OCI-LY3 (cell line): Measurements from ENCODE around the gene OMP.

Source experiments
- H2AFZ ChIP-seq: fragments of 200-600, 300-600 bp; shearing (Covaris generic); 2 replicates; pipeline ENCODE4 v1.6.0; 2014; ENCODE audit warnings: antibody characterized with exemption, low read depth, low read length
- H3K27ac ChIP-seq: fragments of 200-600, 300-600 bp; sonication (generic); 2 replicates; pipeline ENCODE4 v1.5.1; 2014; ENCODE audit warnings: mild to moderate bottlenecking, low read length, moderate library complexity, mixed read lengths
- H3K27me3 ChIP-seq: fragments of 200-600, 300-600 bp; sonication (generic); 2 replicates; pipeline ENCODE4 v1.6.1; 2014; ENCODE audit warnings: low read depth, low read length, mixed read lengths
- H3K36me3 ChIP-seq: fragments of 200-600, 300-600 bp; sonication (generic); replicated peaks from 2 replicates; pipeline ENCODE3; 2014; ENCODE audit warnings: low read depth, low read length, mixed read lengths
- H3K4me1 ChIP-seq: fragments of 300-600, 200-600 bp; sonication (generic); 2 replicates; pipeline ENCODE4 v1.6.1; 2014; ENCODE audit warnings: low read length, mixed read lengths
- H3K4me2 ChIP-seq: fragments of 200-600, 300-600 bp; sonication (generic); 2 replicates; pipeline ENCODE4 v1.6.1; 2014; ENCODE audit warnings: low read length, mixed read lengths
- H3K4me3 ChIP-seq: fragments of 300-600, 200-600 bp; sonication (generic); 2 replicates; pipeline ENCODE4 v1.5.1; 2014; ENCODE audit warnings: antibody characterized with exemption, mild to moderate bottlenecking, low read length, moderate library complexity
- H3K79me2 ChIP-seq: fragments of 300-600, 200-600 bp; shearing (Covaris generic); 2 replicates; pipeline ENCODE4 v1.6.1; 2014; ENCODE audit warnings: mild to moderate bottlenecking, low read length, mixed read lengths
- H3K9ac ChIP-seq: fragments of 300-600, 200-600 bp; shearing (Covaris generic); 2 replicates; pipeline ENCODE4 v1.6.0; 2014; ENCODE audit warnings: mild to moderate bottlenecking, low read length, moderate library complexity
- H3K9me3 ChIP-seq: fragments of 200-600, 300-600 bp; shearing (Covaris generic); 2 replicates; pipeline ENCODE4 v1.6.1; 2014; ENCODE audit warnings: low read length, mixed read lengths; ENCODE audit not compliant: insufficient read depth
- H4K20me1 ChIP-seq: fragments of 200-600, 300-600 bp; sonication (generic); 2 replicates; pipeline ENCODE4 v1.6.1; 2016; ENCODE audit warnings: low read length, mixed read lengths; ENCODE audit not compliant: insufficient read depth
- CTCF ChIP-seq: fragments of 200-600, 300-600 bp; sonication (generic); IDR thresholded peaks from 2 replicates; pipeline ENCODE4 v1.5.1; 2014; ENCODE audit warnings: antibody characterized with exemption, low read length, low read depth
- EZH2phosphoT487 ChIP-seq: fragments of 200-600 bp; shearing (Covaris generic); IDR thresholded peaks from 2 replicates; pipeline ENCODE4 v1.6.1; 2018; ENCODE audit warnings: antibody characterized with exemption, mixed run types, low read depth

Gene OMP

GRCh38 chr11:77086521-77087472 lies 15.8 kb upstream of the OMP start:
- no peak overlapping the region for H2AFZ ChIP-seq
- H3K36me3 ChIP-seq: no peaks in the 10 kb centered on the region
- H3K27me3 ChIP-seq: no peaks in the 10 kb centered on the region
- H3K4me2 ChIP-seq: no peak overlapping the region
- no peaks in the 10 kb centered on the region for H3K9me3 ChIP-seq
- H3K9ac ChIP-seq: no peak overlapping the region
- H3K27ac ChIP-seq: no peak overlapping the region
- H3K4me3 ChIP-seq: no peak overlapping the region
- TF ChIP-seq CTCF (no peak), EZH2phosphoT487 (no peak)
- no peaks in the 10 kb centered on the region for H4K20me1 ChIP-seq
- H3K4me1 ChIP-seq: peaks cover 7% of the 10 kb centered on the region
- H3K79me2 ChIP-seq: no peaks in the 10 kb centered on the region

- H3K9ac ChIP-seq: no peak overlapping the region
- no peak overlapping the region for H3K4me3 ChIP-seq
- H3K27me3 ChIP-seq: no peaks in the 10 kb centered on the region
- H2AFZ ChIP-seq: no peak overlapping the region
- TF ChIP-seq EZH2phosphoT487 (no peak), CTCF (no peak)
- H3K4me2 ChIP-seq: no peak overlapping the region
- H3K9me3 ChIP-seq: no peaks in the 10 kb centered on the region
- H3K79me2 ChIP-seq: no peaks in the 10 kb centered on the region
- no peaks in the 10 kb centered on the region for H4K20me1 ChIP-seq
- H3K27ac ChIP-seq: no peak overlapping the region
- H3K4me1 ChIP-seq: peaks cover 7% of the 10 kb centered on the region
- H3K36me3 ChIP-seq: no peaks in the 10 kb centered on the region
Observed at GRCh38 chr11:77087723-77088225, 14.9 kb upstream of the OMP start.

DNA sequence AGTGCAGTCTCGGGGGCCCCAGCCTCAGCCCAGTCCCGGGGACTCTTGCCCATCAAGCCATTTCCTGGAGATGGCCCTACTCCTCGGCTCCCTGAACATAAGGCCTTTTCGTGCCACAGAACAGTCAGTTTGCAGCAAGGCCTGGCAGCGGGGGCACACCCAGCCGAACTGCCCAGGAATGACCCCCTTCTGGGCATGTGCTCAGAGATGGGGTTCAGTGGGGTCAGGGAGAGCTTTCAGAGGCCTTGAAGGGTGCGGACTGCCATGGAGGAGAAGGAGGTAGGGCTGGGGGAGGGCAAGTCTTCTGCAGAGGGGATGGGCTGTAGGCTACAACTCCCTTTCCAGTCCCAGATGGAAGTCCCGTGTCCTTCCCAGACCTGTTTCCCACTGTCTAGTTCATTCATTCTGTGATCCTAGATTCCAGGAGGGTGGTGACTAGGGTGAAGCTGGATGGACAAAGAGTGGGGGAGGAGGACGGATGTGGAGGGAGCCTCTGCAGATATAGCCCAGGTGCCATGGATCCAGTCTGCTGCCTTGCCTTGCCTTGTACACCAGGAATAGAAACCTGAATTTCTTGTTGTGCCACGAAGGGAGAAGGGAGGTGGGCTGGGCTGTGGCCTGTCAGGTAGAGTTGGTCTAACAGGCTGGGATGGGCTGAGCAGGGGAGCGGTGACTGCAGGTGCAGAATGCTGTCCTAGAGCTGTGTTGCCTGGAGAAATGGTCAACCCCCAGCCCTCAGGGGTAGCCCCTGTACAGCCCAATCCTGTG lies 14.2 kb upstream of the OMP start:
- H4K20me1 ChIP-seq: no peaks in the 10 kb centered on the region

More for the DNA sequence above, 14.2 kb upstream of the OMP start:
- TF ChIP-seq EZH2phosphoT487 (no peak), CTCF (no peak)
- Histone ChIP-seq H3K4me1 (peaks cover 7% of the 10 kb centered on the region), H3K27ac (no peak overlapping the region), H3K9ac (no peak overlapping the region), H3K36me3 (no peaks in the 10 kb centered on the region), H3K4me3 (no peak overlapping the region), H3K27me3 (no peaks in the 10 kb centered on the region), H3K4me2 (no peak overlapping the region), H3K9me3 (no peaks in the 10 kb centered on the region), H2AFZ (no peak overlapping the region), H3K79me2 (no peaks in the 10 kb centered on the region)
